Measurements from ENCODE around the gene PIK3R5. TPM values are rescaled to one million over a fixed set of nuclear protein-coding genes. Genes with fewer than 3 reads are reported as not detected.

Gene PIK3R5
- total RNA-seq, 2 donors from 2014 or later = 30.7 to 42.9 TPM

DNA sequence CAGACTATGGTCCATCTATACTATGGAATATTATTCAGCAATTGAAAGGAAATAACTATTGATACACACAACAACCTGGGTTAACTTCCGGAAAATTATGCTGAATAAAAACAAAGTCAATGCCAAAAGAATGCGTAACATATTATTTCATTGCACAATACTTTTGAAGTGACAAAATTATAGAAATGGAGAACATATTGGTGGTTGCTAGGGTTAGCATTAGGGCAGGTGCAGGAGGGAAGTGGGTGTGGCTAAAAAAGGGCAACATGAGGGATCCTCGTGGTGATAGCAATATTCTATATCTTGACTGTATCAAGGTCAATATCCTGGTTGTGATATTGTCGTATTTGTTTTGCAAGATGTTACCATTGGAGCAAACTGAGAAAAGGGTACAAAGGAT lies 34.9 kb downstream of the PIK3R5 start:
- ATAC-seq (ENCODE audit: insufficient number of reproducible peaks, low FRiP score, low read depth) (no peak), DNase-seq (ENCODE audit: low spot score) (no peak)
- Histone ChIP-seq H3K27me3 (replicated peaks; ENCODE audit: insufficient read depth) (no peaks in the 10 kb centered on the region), H3K4me3 (no peak overlapping the region), H3K4me1 (ENCODE audit: control insufficient read depth in 1 of 2, low read depth in 2 of 2) (no peaks in the 10 kb centered on the region), H3K9me3 (peaks cover 22% of the 10 kb centered on the region), H3K36me3 (no peaks in the 10 kb centered on the region), H3K27ac (no peak overlapping the region)
- TF ChIP-seq, protein P1, sequence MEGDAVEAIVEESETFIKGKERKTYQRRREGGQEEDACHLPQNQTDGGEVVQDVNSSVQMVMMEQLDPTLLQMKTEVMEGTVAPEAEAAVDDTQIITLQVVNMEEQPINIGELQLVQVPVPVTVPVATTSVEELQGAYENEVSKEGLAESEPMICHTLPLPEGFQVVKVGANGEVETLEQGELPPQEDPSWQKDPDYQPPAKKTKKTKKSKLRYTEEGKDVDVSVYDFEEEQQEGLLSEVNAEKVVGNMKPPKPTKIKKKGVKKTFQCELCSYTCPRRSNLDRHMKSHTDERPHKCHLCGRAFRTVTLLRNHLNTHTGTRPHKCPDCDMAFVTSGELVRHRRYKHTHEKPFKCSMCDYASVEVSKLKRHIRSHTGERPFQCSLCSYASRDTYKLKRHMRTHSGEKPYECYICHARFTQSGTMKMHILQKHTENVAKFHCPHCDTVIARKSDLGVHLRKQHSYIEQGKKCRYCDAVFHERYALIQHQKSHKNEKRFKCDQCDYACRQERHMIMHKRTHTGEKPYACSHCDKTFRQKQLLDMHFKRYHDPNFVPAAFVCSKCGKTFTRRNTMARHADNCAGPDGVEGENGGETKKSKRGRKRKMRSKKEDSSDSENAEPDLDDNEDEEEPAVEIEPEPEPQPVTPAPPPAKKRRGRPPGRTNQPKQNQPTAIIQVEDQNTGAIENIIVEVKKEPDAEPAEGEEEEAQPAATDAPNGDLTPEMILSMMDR (IDR thresholded peaks at IDR 0.05) = no peak

DNA sequence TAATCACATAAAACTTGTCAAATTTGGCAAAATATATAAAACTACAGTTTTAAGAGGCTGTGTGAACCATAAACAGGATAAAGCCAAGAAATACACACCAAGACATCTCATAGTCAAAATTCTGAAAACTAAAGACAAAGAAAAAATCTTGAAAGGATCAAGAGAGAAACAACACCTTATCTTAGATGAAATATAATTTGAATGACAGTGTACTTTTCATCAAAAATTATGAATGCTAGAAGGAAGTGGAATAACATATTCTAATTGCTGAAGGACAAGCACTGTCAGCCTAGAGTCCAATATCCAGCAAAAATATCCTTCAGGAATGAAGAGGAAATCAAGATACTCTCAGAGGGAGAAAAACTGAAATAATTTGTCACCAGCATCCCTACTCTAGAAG lies 37.2 kb downstream of the PIK3R5 start:
- Histone ChIP-seq H3K36me3 (no peaks in the 10 kb centered on the region), H3K4me3 (no peak overlapping the region), H3K4me1 (ENCODE audit: control insufficient read depth in 1 of 2, low read depth in 2 of 2) (no peaks in the 10 kb centered on the region), H3K27me3 (replicated peaks; ENCODE audit: insufficient read depth) (no peaks in the 10 kb centered on the region), H3K9me3 (peaks cover 22% of the 10 kb centered on the region), H3K27ac (no peak overlapping the region)
- TF ChIP-seq, protein P1 (IDR thresholded peaks at IDR 0.05) = no peak
- no peak for ATAC-seq (ENCODE audit: insufficient number of reproducible peaks, low FRiP score, low read depth)
- no peak for DNase-seq (ENCODE audit: low spot score)

DNA sequence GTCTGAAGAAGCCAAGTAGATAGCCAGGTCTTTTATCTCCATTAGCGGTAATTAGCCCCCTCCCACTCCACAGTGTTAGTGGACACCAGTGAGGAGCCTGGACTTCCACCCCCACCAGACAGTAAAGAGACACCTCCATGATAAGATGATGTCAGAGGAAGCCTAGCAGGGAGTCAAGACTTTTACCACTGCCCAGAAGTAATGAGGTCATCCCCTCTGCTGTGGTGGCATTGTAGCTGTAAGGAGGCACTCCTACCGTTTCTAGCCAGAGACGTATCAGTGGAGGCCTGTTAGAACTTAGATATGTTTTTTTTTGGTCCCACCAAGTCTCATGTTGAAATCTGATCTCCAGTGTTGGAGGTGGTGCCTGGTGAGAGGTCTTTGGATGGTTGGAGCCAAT lies 38.1 kb downstream of the PIK3R5 start:
- H3K9me3 ChIP-seq = peaks cover 22% of the 10 kb centered on the region
- no peak for DNase-seq (ENCODE audit: low spot score)

DNA sequence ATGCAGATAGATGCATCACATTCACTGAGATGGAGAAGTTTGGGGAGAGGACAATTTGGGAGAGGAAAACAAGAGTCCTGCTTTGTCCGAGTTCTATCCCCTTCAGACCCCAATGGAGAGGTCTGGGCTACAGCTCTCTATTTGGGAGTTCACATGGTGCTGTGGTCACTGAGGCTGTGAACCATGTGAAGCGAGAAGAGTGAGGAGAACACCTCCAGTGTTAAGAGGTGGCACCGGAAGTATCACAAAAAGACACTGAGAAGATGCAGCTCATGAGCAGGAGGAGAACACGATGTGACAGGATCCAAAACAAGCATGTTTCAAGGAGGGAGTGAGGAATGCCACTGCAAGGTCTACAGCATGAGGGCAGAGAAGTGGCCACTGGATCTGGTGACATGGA lies 39.7 kb downstream of the PIK3R5 start:
- Histone ChIP-seq H3K4me3 (no peak overlapping the region), H3K9me3 (peaks cover 22% of the 10 kb centered on the region), H3K36me3 (no peaks in the 10 kb centered on the region), H3K27ac (no peak overlapping the region), H3K4me1 (ENCODE audit: control insufficient read depth in 1 of 2, low read depth in 2 of 2) (no peaks in the 10 kb centered on the region), H3K27me3 (replicated peaks; ENCODE audit: insufficient read depth) (no peaks in the 10 kb centered on the region)
- DNase-seq (ENCODE audit: low spot score) (no peak), ATAC-seq (ENCODE audit: insufficient number of reproducible peaks, low FRiP score, low read depth) (no peak)
- TF ChIP-seq, protein P1 (IDR thresholded peaks at IDR 0.05) = no peak

More for the DNA sequence above, 38.1 kb downstream of the PIK3R5 start:
- H3K36me3 ChIP-seq = no peaks in the 10 kb centered on the region
- ATAC-seq (ENCODE audit: insufficient number of reproducible peaks, low FRiP score, low read depth) = no peak
- H3K4me1 ChIP-seq (ENCODE audit: control insufficient read depth in 1 of 2, low read depth in 2 of 2) = no peaks in the 10 kb centered on the region
- H3K27ac ChIP-seq = no peak overlapping the region
- TF ChIP-seq, protein P1 (IDR thresholded peaks at IDR 0.05) = no peak
- no peak overlapping the region for H3K4me3 ChIP-seq
- H3K27me3 ChIP-seq (replicated peaks; ENCODE audit: insufficient read depth) = no peaks in the 10 kb centered on the region

DNA sequence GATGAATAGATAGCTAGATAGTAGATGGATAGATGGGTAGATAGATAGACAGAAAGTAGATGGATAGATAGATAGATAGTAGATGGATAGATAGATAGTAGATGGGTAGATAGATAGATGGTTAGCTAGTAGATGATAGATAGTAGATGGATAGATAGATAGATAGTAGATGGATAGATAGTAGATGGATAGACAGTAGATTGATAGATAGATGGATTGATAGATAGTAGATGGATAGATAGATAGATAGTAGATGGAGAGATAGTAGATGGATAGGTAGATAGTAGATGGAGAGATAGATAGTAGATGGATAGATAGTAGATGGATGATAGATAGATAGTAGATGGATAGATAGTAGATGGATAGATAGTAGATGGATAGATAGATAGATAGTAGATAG lies 40.4 kb downstream of the PIK3R5 start:
- ATAC-seq (ENCODE audit: insufficient number of reproducible peaks, low FRiP score, low read depth) (no peak), DNase-seq (ENCODE audit: low spot score) (no peak)
- Histone ChIP-seq H3K4me3 (no peak overlapping the region), H3K4me1 (ENCODE audit: control insufficient read depth in 1 of 2, low read depth in 2 of 2) (no peaks in the 10 kb centered on the region), H3K27ac (no peak overlapping the region), H3K27me3 (replicated peaks; ENCODE audit: insufficient read depth) (no peaks in the 10 kb centered on the region), H3K9me3 (peaks cover 22% of the 10 kb centered on the region), H3K36me3 (no peaks in the 10 kb centered on the region)
- TF ChIP-seq, protein P1 (IDR thresholded peaks at IDR 0.05) = no peak
